NCI-H524 treated with DMSO at 0.1 percent for 48 hours (cell line): Measurements from ENCODE around the gene POLR2J2.
"Not testable (repeated sequence)": the region's sequence is repeated elsewhere in the genome, so short reads cannot be mapped to it uniquely, and the experiment has no call there.

Experiments
- DNase-seq: peaks from one replicate; lab custom pipeline; 2025; lab: John Stamatoyannopoulos, UW

Gene POLR2J2

GRCh38 chr7:102671956-102672307, 469 bp upstream of the POLR2J2 start:
- not testable (repeated sequence) for DNase-seq

GRCh38 chr7:102667523-102667922, 3.9 kb downstream of the POLR2J2 start:
- not testable (repeated sequence) for DNase-seq

- DNase-seq, result not testable (repeated sequence)
Observed at GRCh38 chr7:102666850-102667249, 4.6 kb downstream of the POLR2J2 start.

GRCh38 chr7:102664765-102665164, 6.7 kb downstream of the POLR2J2 start:
- not testable (repeated sequence) for DNase-seq

DNA sequence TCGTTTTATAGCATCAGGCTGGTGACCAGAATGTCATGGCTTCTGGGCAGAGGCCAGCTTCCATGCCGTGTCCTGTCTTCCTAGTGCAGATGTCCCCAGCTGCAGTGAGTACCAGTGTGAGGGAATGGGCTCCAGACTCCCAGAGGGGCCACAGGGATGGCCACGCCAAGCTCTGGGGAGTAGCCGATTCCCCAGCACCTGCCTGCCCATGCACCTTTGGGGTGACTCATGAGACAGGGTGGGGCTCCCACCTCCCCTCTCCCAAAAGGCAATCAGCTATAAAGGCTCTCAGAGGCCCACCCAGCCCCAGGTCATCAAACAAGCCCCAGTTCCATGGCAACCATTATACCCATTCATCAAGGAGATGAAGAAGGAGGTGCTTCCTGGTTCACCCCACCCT, 21.5 kb downstream of the POLR2J2 start, which contains the start of gene SPDYE2B:
SPDYE2B (plus strand) TSS at position 396 of the 400 bp plus-strand sequence. CDS start 2,030 bp downstream, outside the sequence.
- not testable (repeated sequence) for DNase-seq

DNA sequence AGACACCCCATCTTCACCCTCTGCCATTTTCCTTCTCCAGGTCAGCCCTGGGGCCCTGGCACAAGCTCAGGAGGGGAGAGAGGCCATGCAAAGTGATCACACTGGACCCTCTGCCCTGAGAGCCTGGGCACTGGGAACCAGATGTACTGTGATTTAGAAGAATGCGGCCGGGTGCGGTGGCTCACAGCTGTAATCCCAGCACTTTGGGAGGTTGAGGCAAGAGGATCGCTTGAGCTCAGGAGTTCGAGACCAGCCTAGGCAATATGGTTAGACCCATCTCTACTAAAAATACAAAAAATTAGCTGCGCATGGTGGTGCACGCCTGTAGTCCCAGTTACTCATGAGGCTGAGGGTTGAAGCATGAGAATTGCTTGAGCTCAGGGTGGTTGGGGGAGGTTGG, 23.6 kb downstream of the POLR2J2 start:
- DNase-seq, result not testable (repeated sequence)

DNA sequence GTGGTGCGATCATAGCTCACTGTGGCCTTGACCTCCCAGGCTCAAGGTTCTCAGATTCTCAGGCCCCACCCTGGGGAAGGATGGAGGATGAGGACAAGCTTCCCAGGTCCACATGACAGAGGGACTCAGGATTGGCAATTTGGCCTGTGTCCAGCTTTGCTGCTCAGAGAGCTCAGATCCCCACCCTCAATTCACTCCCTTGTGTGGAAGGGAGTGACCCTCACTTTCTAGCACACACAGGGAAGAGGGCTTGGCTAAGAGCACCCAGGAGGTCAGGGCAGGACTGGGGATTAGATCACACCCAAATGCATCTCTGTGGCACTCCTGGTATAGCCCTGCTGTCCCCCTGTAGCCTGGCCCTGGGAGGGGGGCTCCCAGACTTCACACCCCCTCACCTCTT, 28.1 kb downstream of the POLR2J2 start:
- not testable (repeated sequence) for DNase-seq

DNA sequence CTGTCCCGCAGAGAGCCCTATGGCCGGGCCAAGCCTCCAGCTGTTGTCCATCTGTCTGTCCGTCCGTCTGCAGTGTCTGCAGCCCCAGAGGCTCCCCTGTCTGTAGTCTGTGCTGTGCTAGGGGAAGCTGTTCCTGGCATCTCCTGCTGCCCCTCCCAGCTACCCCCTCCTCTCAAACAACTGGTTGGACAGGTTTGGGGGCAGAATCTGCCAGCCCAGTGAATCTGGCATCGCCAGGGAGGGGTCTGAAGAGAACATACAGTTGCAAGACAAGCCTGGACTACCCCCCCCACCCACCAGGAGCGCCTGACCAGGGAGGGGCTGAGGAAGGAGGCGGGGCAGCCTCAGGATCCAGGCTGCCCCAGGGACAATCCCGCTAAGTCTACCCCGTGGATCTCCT, 28.8 kb downstream of the POLR2J2 start, which contains the start of gene UPK3BL1:
UPK3BL1 (minus strand) TSS at position 101 of the 400 bp plus-strand sequence; CDS start at position 51, 50 bp downstream.
- DNase-seq, result not testable (repeated sequence)

GRCh38 chr7:102638848-102639247, 32.6 kb downstream of the POLR2J2 start:
- not testable (repeated sequence) for DNase-seq

DNA sequence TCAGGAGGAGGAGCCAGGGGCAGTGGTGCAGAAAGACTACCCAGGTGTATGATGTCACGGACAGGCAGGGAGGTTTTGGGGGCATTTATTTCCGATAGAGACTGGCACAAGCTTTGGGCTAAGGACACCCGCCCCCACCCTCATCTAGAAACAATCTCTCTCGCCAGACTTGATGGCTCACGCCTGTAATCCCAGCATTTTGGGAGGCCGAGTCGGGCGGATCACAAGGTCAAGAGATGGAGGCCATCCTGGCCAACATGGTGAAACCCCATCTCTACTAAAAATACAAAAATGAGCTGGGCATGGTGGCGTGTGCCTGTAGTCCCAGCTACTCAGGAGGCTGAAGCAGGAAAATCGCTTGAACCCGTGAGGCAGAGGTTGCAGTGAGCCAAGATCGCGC, 34.5 kb downstream of the POLR2J2 start:
- not testable (repeated sequence) for DNase-seq

DNA sequence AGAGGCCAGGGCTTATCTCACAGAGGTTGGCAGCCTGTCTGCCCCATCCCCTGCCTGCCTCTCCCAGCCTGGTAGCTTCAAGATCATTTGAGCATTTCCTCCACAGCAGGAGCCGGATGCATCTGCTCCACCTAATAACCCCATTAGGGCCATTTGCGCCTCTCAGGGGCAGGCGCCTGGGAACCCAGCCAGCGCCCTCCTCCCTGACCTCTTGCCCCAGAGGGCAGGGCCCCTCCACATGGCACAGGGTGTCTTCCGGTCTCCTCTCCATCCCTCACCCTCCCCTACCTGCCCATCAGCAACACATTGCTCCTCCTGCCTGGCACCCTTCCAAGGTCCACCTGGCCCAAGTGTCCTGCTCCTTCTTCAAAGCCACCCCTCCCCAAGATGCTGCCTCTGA, 36.1 kb downstream of the POLR2J2 start:
- DNase-seq, result not testable (repeated sequence)

DNA sequence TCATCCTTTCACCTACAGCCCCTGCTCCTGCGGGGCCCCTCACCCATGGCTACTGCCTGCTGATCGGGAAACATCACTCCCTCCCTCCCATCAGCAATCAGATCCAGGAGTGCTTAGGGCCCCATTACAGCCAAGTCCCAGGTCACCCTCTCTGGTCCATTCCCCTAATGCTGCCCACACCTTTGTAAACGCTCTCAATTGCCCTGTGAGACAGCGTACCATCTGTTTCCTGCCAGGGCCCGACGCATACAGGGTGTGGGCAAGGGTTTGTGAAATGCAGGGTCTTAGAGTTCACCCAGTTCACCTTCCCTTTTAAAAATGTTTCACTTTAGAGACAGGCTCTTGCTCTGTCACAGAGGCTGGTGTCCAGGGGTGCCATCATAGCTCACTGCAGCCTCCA, 37.2 kb downstream of the POLR2J2 start:
- not testable (repeated sequence) for DNase-seq

GRCh38 chr7:102630622-102631021, 40.8 kb downstream of the POLR2J2 start:
- DNase-seq, result not testable (repeated sequence)

- not testable (repeated sequence) for DNase-seq
Observed at GRCh38 chr7:102627271-102627904, 44.1 kb downstream of the POLR2J2 start.

- DNase-seq, result not testable (repeated sequence)
Observed at GRCh38 chr7:102618122-102618521, 53.3 kb downstream of the POLR2J2 start.

DNA sequence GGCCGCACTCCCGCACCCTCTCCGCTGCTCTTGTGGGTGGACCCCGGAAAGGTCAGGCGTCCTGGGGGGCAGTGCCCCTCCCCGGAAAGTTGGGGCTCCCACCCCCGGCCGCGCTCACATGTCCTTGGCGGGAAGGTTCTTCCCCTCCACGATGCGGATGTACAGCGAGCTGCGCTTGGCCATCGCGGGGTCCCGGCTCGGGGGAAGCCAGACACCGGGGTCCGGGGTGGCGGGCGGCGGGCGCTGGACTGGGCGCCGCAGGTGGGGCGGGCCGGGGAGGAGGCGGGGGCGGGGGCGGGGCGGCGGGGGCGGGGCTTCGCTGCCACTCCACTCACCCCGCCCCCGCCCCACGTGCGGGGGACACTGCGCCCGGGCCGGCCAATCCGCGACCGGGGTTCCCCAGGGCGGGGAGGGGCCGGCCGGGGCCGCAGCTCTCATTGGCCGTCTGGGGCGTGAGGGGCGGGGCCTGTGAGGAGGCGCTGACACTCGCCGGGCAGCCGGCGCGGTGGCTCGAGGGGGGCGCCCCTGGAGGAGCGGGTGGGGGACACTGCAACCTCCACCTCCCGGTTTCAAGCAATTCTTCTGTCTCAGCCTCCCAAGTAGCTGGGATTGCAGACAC, 54.8 kb downstream of the POLR2J2 start, which contains the start of gene RASA4:
RASA4 (minus strand) TSS at position 250 of the 619 bp plus-strand sequence; CDS start at position 183, 67 bp downstream.
- not testable (repeated sequence) for DNase-seq
